ENCODE data around the gene CAPZB.

Gene CAPZB

DNA sequence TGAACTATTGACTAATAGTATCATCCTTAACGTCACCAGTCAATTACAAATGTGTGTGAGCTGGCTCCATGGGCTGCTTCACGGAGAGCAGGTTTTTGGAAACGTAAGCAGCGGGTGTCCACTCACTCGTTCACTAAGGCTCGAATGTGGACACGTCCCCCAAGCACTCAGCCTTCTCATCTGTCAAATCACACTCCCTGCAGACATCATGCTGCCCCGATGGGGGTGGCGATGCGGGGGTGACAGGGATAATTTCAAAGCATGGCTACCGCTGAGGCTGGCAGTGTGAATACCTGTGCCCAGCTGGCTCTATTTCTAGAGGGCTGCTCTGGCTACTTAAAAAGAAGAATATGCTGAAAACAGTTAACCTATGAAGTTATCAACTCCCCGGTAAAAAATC, 71.3 kb downstream of the CAPZB start (continued):
- TF ChIP-seq SNAI2 (CRISPR knock-in tag; IDR thresholded peaks at IDR 0.05) (no peak), CSDC2 (CRISPR knock-in tag; IDR thresholded peaks at IDR 0.05) (no peak)

DNA sequence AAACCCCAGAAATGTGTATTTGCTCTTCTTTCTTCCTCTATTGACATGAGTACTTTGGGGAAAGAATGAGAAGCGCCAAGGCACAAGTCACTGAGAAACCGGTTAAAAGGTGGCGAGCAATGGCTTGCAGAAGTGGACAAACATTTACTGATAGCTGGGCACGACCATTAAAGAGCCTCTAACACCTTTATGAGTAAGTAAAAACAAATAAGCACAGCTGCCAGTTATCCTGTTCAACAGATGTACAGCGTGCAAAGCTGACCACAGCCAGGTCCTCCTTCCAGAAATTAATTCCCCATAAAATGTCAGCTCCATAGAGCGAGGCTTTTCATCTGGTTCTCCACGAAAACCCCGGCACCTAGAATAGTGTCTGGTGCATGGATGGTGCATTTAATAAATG, 72.7 kb downstream of the CAPZB start:
- no peak for ATAC-seq
- TF ChIP-seq ZNF8 (CRISPR knock-in tag; IDR thresholded peaks at IDR 0.05) (no peak), ARNTL (CRISPR knock-in tag; IDR thresholded peaks at IDR 0.05; ENCODE audit: borderline replicate concordance, low read depth) (no peak), BACH2 (CRISPR knock-in tag; IDR thresholded peaks at IDR 0.05; ENCODE audit: borderline replicate concordance) (no peak), ZNF70 (CRISPR knock-in tag; IDR thresholded peaks at IDR 0.05) (no peak), ZNF565 (CRISPR knock-in tag; conservative IDR thresholded peaks at IDR 0.05; ENCODE audit: low read depth) (no peak), ISL1 (CRISPR knock-in tag; IDR thresholded peaks at IDR 0.05) (no peak), TCF4 (CRISPR knock-in tag; IDR thresholded peaks at IDR 0.05; ENCODE audit: borderline replicate concordance) (no peak), OSR1 (CRISPR knock-in tag; IDR thresholded peaks at IDR 0.05) (no peak), POU6F1 (CRISPR knock-in tag; IDR thresholded peaks at IDR 0.05; ENCODE audit: borderline replicate concordance, low read depth) (no peak), CSRNP3 (CRISPR knock-in tag; IDR thresholded peaks at IDR 0.05) (no peak), SNAI2 (CRISPR knock-in tag; IDR thresholded peaks at IDR 0.05) (no peak), ZC3H10 (CRISPR knock-in tag; IDR thresholded peaks at IDR 0.05) (no peak), PATZ1 (CRISPR knock-in tag; IDR thresholded peaks at IDR 0.05; ENCODE audit: borderline replicate concordance) (no peak), ESRRG (CRISPR knock-in tag; IDR thresholded peaks at IDR 0.05) (no peak), CSDC2 (CRISPR knock-in tag; IDR thresholded peaks at IDR 0.05) (no peak), TSHZ2 (CRISPR knock-in tag; IDR thresholded peaks at IDR 0.05) (no peak), ZFP3 (CRISPR knock-in tag; IDR thresholded peaks at IDR 0.05) (no peak)
- TF ChIP-seq, protein P1, sequence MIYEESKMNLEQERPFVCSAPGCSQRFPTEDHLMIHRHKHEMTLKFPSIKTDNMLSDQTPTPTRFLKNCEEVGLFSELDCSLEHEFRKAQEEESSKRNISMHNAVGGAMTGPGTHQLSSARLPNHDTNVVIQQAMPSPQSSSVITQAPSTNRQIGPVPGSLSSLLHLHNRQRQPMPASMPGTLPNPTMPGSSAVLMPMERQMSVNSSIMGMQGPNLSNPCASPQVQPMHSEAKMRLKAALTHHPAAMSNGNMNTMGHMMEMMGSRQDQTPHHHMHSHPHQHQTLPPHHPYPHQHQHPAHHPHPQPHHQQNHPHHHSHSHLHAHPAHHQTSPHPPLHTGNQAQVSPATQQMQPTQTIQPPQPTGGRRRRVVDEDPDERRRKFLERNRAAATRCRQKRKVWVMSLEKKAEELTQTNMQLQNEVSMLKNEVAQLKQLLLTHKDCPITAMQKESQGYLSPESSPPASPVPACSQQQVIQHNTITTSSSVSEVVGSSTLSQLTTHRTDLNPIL (CRISPR knock-in tag; IDR thresholded peaks at IDR 0.05; ENCODE audit: low read depth), result no peak

GRCh38 chr1:19411612-19412011, 73.7 kb downstream of the CAPZB start:
- ATAC-seq, result no peak
- TF ChIP-seq RARB (CRISPR knock-in tag; IDR thresholded peaks at IDR 0.05) (no peak), GLIS3 (CRISPR knock-in tag; IDR thresholded peaks at IDR 0.05) (no peak), PATZ1 (CRISPR knock-in tag; IDR thresholded peaks at IDR 0.05; ENCODE audit: borderline replicate concordance) (no peak), BACH2 (CRISPR knock-in tag; IDR thresholded peaks at IDR 0.05; ENCODE audit: borderline replicate concordance) (no peak), ISL1 (CRISPR knock-in tag; IDR thresholded peaks at IDR 0.05) (no peak), ZNF8 (CRISPR knock-in tag; IDR thresholded peaks at IDR 0.05) (no peak), ARNTL (CRISPR knock-in tag; IDR thresholded peaks at IDR 0.05; ENCODE audit: borderline replicate concordance, low read depth) (no peak), ZNF565 (CRISPR knock-in tag; conservative IDR thresholded peaks at IDR 0.05; ENCODE audit: low read depth) (no peak), POU6F1 (CRISPR knock-in tag; IDR thresholded peaks at IDR 0.05; ENCODE audit: borderline replicate concordance, low read depth) (no peak), TOX (CRISPR knock-in tag; IDR thresholded peaks at IDR 0.05; ENCODE audit: borderline replicate concordance) (no peak), CSDC2 (CRISPR knock-in tag; IDR thresholded peaks at IDR 0.05) (no peak), ZNF70 (CRISPR knock-in tag; IDR thresholded peaks at IDR 0.05) (no peak), SNAI2 (CRISPR knock-in tag; IDR thresholded peaks at IDR 0.05) (no peak), ESRRG (CRISPR knock-in tag; IDR thresholded peaks at IDR 0.05) (no peak), ZC3H10 (CRISPR knock-in tag; IDR thresholded peaks at IDR 0.05) (no peak), TCF4 (CRISPR knock-in tag; IDR thresholded peaks at IDR 0.05; ENCODE audit: borderline replicate concordance) (no peak)
- TF ChIP-seq, protein P1 (CRISPR knock-in tag; IDR thresholded peaks at IDR 0.05; ENCODE audit: low read depth), result no peak

All from SK-N-SH treated with all-trans-retinoic acid at 6 μM for 48 hours (cell line).